Smooth muscle cell of the coronary artery (primary cell): ENCODE measurements around the gene RNPS1. TPM values are rescaled to one million over a fixed set of nuclear protein-coding genes. Genes with fewer than 3 reads are reported as not detected.

Experiments
- total RNA-seq: library from RNA; depleted of rRNA; stranded (reverse); fragments of >200 nt; gene quantifications from 2 replicates; pipeline ENCODE4 v1.2.3, GENCODE V29; 2014; ENCODE audit warnings: low replicate concordance

RNPS1 gene, protein sequence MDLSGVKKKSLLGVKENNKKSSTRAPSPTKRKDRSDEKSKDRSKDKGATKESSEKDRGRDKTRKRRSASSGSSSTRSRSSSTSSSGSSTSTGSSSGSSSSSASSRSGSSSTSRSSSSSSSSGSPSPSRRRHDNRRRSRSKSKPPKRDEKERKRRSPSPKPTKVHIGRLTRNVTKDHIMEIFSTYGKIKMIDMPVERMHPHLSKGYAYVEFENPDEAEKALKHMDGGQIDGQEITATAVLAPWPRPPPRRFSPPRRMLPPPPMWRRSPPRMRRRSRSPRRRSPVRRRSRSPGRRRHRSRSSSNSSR
- 19.3 and 47.3 TPM in 2 replicates for total RNA-seq

DNA sequence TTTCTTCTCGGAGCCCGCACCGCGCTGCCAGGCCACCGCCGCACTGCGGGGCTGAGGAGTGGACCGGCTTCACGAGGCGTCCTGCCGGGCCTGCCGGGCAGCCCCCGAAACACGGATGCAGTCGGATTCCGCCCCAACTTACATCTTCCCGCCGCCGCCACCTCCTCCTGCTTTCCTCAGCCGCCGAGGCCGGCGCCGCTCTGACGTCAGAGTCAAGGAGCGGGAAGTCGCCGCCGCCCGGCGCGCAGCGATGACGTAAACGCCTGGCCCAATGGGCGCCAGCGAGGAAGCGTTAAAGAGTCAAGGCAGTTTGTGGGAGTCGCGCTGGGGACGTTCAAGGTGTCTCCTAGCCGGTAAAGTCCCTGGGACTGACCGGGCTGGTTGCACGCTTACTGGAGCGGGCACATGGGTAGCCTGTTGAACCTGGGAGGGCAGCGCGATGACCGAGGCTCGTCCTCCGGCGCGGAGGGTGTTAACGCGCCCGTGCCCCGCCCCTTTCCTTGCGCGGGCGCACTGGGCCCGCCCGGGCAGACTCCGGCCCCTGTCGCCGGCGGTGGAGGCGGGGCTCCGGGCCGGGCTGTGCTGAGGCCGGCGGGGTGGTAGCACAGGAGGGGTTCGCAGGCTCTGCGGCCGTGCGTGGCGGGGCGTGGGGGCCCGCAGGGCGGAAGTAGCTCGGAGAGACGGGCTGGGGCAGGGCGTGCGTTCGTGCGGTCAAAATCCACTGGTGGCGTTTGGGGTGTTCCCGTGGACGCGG lies at the start of gene RNPS1:
RNPS1 (minus strand) TSS at position 214 of the 754 bp plus-strand sequence. CDS start 3,483 bp downstream, outside the sequence.

DNA sequence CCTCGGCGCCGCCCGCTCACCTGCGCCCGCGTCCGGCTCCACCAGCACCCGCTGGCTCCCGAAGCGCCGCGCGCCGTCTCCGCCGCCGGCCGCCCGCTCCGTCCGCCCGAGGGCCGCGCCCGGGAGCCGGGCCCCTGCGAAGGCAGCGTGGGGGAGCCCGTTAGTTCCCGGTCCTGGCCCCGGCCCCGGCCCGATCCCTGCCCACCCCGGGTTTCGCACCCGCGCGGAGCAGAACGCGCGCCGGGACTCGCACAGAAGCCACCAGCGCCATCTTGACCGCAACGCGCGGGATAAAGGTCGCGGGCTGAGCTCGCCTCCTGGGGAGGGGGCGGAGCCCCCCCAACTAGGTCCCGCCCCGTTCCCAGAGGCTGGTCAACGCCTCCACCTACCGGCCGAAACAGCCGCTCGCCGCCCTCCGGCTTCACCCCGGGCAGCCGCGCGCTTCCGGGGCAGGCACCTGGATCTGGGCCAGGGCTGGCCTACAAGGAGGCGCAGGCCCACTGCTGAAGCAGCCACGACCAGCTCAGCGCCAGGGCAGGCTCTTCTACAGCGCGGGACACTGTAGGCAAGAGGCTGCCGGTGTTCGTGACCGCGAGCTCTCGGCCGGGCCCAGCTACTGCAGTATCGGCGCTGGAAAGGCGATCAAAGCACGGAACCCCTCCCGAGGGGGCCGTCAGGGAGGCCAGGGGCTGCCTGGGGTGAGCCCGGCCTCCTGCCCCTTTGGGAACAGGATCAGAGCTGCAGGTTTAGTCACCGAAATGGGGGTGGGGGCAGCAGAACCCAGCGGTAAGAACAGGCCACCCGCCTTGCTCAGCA lies 16.4 kb downstream of the RNPS1 start, which contains the start of gene ECI1:
ECI1 (minus strand) TSS at position 292 of the 816 bp plus-strand sequence; CDS start at position 271, 21 bp downstream.

DNA sequence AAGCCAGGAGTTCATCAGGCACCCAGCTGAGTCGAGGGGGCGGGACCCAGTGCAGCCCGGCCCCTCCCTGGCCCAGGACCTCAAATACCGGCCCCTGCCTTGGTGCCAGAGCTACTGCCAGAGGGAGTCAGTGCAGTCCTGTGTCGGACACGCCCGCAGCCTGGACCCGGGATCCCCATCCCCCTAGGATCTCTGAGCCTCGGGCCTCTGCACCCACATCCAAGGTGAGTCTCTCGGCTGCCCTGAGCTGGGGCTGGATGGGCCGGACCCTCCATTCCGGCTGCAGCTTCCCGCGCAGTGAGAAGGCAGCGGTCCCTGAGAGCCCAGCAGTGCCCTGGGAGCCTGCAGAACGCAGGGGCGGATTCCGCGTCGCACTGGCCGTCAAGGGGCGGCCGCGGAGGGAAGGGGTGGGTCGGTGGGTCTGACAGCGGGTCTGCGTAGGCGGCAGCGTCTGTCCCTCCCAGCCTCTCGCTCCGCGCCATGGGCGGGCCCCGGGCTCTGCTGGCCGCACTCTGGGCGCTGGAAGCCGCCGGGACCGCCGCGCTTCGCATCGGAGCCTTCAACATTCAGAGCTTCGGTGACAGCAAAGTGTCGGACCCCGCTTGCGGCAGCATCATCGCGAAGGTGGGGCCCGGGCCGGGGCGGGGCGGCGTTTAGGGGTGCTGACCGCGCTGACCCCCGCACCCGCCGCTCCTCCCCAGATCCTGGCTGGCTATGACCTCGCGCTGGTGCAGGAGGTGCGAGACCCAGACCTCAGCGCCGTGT lies 31.4 kb downstream of the RNPS1 start, which contains the start of gene DNASE1L2:
DNASE1L2 (plus strand) TSS at position 108 of the 765 bp plus-strand sequence; CDS start at position 481, 373 bp downstream.

DNA sequence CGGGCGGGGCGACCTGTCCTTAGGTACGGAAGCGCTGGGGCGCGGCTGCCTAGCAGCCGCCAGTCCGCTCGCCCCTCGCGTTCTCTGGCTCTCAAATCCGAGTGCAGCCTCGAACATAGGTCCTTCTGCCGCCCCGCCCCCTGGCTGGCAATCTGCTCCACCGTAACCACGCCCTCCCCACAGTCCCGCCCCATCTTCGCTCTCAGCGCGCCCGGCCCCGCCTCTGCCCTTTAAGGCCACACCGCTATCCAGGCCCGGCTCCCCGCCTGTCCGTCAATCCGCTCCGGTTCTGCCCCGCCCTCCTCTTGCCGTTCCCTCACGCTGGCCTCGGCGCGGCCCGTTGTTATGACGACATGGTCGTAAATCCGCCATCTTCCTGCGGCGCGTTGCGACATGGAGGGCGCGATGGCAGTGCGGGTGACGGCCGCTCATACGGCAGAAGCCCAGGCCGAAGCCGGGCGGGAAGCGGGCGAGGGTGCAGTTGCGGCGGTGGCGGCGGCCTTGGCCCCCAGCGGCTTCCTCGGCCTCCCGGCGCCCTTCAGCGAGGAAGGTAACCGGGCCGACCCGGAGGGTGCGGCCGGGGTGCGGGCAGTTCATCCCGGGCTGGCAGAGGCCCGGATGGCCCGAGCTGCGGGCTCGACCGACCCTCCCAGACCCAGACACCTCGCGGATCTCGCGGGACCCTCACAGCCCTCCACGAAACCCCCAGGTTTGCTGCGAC lies 44.5 kb downstream of the RNPS1 start, which contains the start of gene E4F1:
E4F1 (plus strand) TSS at position 371 of the 721 bp plus-strand sequence; CDS start at position 394, 23 bp downstream.

DNA sequence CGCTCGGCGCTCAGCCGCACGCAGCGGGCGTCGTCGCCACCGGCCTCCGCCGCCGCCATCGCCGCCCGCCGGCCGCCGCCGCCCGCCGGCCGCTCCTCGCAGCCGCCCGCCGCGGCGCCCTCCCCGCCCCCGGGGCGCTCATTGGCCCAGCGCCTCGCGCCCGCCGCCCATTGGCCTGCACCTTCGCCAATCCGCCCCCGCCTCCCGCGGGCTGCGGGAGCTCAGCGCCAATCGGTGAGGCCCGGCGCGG lies 53.3 kb downstream of the RNPS1 start, which contains the start of gene PGP:
PGP (minus strand) TSS at position 122 of the 250 bp plus-strand sequence; CDS start at position 59, 63 bp downstream.

DNA sequence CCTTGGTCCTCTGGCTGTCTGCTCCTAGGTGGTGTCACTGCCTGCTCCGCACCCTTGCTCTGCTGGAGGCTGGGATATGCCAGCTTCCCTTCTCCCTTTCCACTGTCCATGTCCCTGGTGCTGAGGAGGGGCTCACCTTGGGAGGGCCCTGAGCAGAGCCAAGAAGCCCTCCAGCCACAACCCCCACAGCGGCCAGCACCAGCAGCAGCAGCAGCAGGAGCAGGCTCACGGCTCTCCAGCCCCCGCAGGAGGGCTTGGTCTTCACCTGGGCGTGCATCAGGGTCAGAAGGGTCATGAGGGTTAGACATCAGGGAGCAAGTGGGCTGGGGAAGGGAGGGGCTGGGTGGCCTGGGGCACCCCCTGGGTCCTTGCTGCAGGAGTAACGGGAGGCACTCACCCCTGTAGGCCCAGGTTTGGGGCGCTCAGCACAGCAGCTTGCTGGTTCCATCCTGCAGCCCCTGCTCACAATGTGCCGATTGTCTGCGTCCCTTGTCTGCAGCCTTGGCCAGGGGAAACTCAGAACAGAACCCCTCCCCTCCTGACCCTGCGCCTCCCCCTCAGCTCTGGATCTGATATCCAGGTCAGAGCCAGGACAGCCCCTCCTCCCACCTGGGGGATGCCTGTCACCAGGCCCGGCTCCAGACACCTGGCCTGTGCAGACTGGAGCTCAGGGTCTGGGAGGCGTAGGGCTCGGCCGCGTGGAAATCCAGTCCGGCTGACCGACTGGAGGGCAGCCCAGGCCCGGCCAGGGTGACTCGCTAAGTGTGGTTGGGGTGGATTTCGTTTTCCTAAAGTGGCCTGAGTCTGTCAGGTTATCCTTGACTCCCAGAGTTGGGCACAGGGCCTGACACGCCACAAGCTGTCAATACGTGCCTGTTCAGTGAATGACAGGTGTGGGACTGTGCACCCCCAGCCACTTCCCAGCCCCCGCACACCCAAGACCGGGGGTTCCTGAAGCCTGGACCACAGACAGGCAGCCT lies 57.2 kb downstream of the RNPS1 start, which contains the start of gene BRICD5:
BRICD5 (minus strand) TSS at position 478 of the 980 bp plus-strand sequence; CDS start at position 448, 30 bp downstream.

DNA sequence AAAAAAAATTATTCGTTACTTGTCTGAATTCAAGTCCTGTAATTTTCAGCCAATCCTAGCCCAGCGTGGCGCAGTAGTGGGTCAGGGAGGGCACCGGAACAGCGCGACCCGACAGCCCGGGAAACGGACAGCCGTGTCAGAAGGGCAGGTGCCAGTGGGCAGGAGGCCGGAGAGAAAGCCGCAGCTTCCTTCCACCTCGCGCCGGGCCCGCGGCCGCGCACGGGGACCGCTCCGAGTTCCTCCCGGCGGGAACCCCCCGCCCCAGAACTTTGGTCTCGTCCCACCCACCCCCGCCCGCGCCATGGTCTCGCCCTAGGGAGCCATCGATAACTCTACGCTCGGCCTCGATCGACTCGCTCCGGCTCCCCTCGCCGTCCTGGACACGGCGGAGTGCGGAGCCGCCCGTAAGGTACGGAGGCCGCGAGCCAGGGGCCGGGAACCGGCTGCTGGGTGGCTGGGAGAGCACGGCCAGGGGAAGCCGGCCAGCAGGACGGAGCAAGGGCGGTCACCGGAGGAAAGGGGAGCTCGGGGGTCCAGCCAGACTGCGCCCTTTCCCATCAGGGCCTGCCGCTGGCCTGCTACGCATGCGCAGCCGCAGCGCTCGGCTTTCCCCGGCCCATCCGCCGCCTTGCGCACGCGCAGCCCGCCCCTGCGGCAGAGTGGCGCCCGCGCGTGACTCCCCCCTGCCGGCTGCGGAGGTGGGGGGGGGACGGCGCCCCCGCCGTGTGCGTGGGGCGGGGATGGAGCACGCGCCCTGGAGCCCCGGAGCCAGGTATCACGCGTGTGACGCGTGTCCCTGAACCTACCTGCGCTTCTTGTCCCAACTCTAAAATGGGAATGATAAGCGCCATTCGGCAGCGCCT lies 62.6 kb downstream of the RNPS1 start, which contains the start of gene MLST8:
MLST8 (plus strand) TSS at position 351 of the 863 bp plus-strand sequence. CDS start 632 bp downstream, outside the sequence.

Other genes starting within 250 kb of the RNPS1 start
- 0.23 and 0.60 TPM in 2 replicates for gene NPW, start 248.3 kb downstream of the RNPS1 start, total RNA-seq
- gene NHERF2, start 241.2 kb downstream of the RNPS1 start, total RNA-seq, result 8.2 and 48.6 TPM in 2 replicates
- 33.1 and 36.3 TPM in 2 replicates for gene NTHL1, start 220.3 kb downstream of the RNPS1 start, total RNA-seq
- gene TSC2, start 220.1 kb downstream of the RNPS1 start, total RNA-seq, result 29.4 and 80.4 TPM in 2 replicates
- gene PKD1, start 132.2 kb downstream of the RNPS1 start, total RNA-seq, result 63.7 and 174 TPM in 2 replicates
- gene RAB26, start 119.5 kb downstream of the RNPS1 start, total RNA-seq, result 1.3 and 1.5 TPM in 2 replicates
- gene TRAF7, start 112.3 kb downstream of the RNPS1 start, total RNA-seq, result 37.0 and 49.5 TPM in 2 replicates
- 0.08 and 0.47 TPM in 2 replicates for gene CASKIN1, start 71.5 kb downstream of the RNPS1 start, total RNA-seq
- 16.5 and 19.7 TPM in 2 replicates for gene MLST8, start 62.7 kb downstream of the RNPS1 start, total RNA-seq
- gene BRICD5, start 57.3 kb downstream of the RNPS1 start, total RNA-seq, result 2.9 and 4.0 TPM in 2 replicates
- gene PGP, start 53.3 kb downstream of the RNPS1 start, total RNA-seq, result 5.3 and 9.5 TPM in 2 replicates
- gene E4F1, start 44.5 kb downstream of the RNPS1 start, total RNA-seq, result 26.2 and 33.9 TPM in 2 replicates
- gene DNASE1L2, start 31.7 kb downstream of the RNPS1 start, total RNA-seq, result 0.38 and 1.1 TPM in 2 replicates
- 15.2 and 32.6 TPM in 2 replicates for gene ECI1, start 16.5 kb downstream of the RNPS1 start, total RNA-seq
- gene ABCA3, start 72.6 kb upstream of the RNPS1 start, total RNA-seq, result 1.2 and 1.7 TPM in 2 replicates
- gene CCNF, start 161.3 kb upstream of the RNPS1 start, total RNA-seq, result 3.9 and 9.0 TPM in 2 replicates
- under 0.01 and 2.9 TPM in 2 replicates for gene TEDC2, start 192.0 kb upstream of the RNPS1 start, total RNA-seq
- gene NTN3, start 203.2 kb upstream of the RNPS1 start, total RNA-seq, result 0.23 and 0.47 TPM in 2 replicates
- 12.9 and 17.7 TPM in 2 replicates for gene TBC1D24, start 207.0 kb upstream of the RNPS1 start, total RNA-seq
- gene ATP6V0C, start 245.8 kb upstream of the RNPS1 start, total RNA-seq, result 5.1 and 8.2 TPM in 2 replicates